ENCODE data around the gene GALNTL6. TPM values are rescaled to one million over a fixed set of nuclear protein-coding genes. Genes with fewer than 3 reads are reported as not detected.

The GALNTL6 gene
- total and polyA plus RNA-seq, 9 of the 15 experiments (the other 6 are each of a cell fraction or from before 2014, with no cell fraction given): 0.18 to 0.50 (median 0.29) TPM

DNA sequence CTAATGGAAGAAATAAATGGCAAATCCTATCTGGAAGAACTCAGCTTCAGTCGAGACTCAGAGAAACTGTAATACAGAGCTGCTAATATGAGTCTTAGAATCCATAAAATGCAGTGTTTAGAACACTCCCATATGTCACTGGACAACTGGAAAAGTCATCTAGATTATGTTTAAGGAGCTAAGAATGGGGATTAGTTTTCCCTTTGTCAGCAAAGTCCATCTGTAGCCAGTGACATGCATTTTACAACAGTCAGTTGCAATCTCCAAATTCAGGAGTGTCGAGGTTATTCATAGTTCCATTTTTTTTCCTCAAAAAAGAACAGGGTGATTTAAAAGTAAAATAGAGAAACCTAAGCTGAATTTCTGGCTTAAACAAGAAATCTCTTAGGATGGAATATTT, 838.8 kb downstream of the GALNTL6 start:
- Histone ChIP-seq H3K9me3 (replicated peaks; ENCODE audit: control insufficient read depth, insufficient read depth, low read depth, low read length) (no peaks in the 10 kb centered on the region), H3K4me2 (ENCODE audit: insufficient read depth, low read length) (no peak overlapping the region), H3K4me3 (no peak overlapping the region), H3K4me1 (replicated peaks in 1 of 2; ENCODE audit: control insufficient read depth in 2 of 2, insufficient read depth in 2 of 2, low read length in 2 of 2) (no peaks in the 10 kb centered on the region), H3K9me1 (ENCODE audit: control insufficient read depth, insufficient read depth, low read length) (no peaks in the 10 kb centered on the region), H3K36me3 (ENCODE audit: control insufficient read depth, insufficient read depth, low read length) (no peaks in the 10 kb centered on the region), H3K79me2 (ENCODE audit: control insufficient read depth, insufficient read depth, low read length) (no peaks in the 10 kb centered on the region), H3K27ac (ENCODE audit: extremely low read depth, low read depth, low read length) (no peak overlapping the region), H3K27me3 (ENCODE audit: control insufficient read depth in 2 of 2, insufficient read depth in 2 of 2, low read length in 2 of 2) (no peaks in the 10 kb centered on the region), H3K9ac (ENCODE audit: insufficient read depth in 1 of 2, low read depth in 2 of 2, low read length in 2 of 2) (no peak overlapping the region), H4K20me1 (replicated peaks; ENCODE audit: control insufficient read depth, insufficient read depth, low read length) (no peaks in the 10 kb centered on the region), H2AFZ (ENCODE audit: low read depth, low read length) (no peak overlapping the region)
- 0% methylated on average over 2 of the region's 2 CpGs for WGBS (ENCODE audit: insufficient coverage, low coverage, missing lambda C conversion rate)
- TF ChIP-seq ZHX1 (conservative IDR thresholded peaks at IDR 0.05; ENCODE audit: low read length) (no peak), ZNF583 (CRISPR knock-in tag; IDR thresholded peaks at IDR 0.05) (no peak), PHF21A (IDR thresholded peaks at IDR 0.05; ENCODE audit: borderline replicate concordance, low read depth) (no peak), ZC3H8 (IDR thresholded peaks at IDR 0.05) (no peak), TAF1 (IDR thresholded peaks at IDR 0.05; ENCODE audit: control insufficient read depth, extremely low read depth, insufficient read depth, low read length, severe bottlenecking) (no peak), ZNF431 (CRISPR knock-in tag; IDR thresholded peaks at IDR 0.05) (no peak), ZC3H4 (CRISPR knock-in tag; IDR thresholded peaks at IDR 0.05; ENCODE audit: borderline replicate concordance) (no peak), ZNF436 (CRISPR knock-in tag; IDR thresholded peaks at IDR 0.05) (no peak), ZSCAN29 (IDR thresholded peaks at IDR 0.05) (no peak), EP300 (IDR thresholded peaks at IDR 0.05; ENCODE audit: low read length) (no peak), THAP12 (CRISPR knock-in tag; IDR thresholded peaks at IDR 0.05) (no peak), ZNF766 (CRISPR knock-in tag; conservative IDR thresholded peaks at IDR 0.05) (no peak), CHD2 (IDR thresholded peaks at IDR 0.05; ENCODE audit: low read depth, low read length) (no peak), ZNF695 (CRISPR knock-in tag; IDR thresholded peaks at IDR 0.05) (no peak), TAF7 (tag; IDR thresholded peaks at IDR 0.05) (no peak), NFATC3 (IDR thresholded peaks at IDR 0.05) (no peak)
- TF ChIP-seq, protein P1, sequence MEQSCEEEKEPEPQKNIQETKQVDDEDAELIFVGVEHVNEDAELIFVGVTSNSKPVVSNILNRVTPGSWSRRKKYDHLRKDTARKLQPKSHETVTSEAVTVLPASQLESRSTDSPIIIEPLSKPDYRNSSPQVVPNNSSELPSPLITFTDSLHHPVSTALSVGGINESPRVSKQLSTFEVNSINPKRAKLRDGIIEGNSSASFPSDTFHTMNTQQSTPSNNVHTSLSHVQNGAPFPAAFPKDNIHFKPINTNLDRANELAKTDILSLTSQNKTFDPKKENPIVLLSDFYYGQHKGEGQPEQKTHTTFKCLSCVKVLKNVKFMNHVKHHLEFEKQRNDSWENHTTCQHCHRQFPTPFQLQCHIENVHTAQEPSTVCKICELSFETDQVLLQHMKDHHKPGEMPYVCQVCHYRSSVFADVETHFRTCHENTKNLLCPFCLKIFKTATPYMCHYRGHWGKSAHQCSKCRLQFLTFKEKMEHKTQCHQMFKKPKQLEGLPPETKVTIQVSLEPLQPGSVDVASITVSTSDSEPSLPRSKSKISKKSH (CRISPR knock-in tag; IDR thresholded peaks at IDR 0.05): no peak
- in situ Hi-C loops (cut with MboI) (no loop called here), intact Hi-C loops (cut with micrococcal nuclease) (no loop called here)
- CTCF ChIA-PET (ENCODE audit: low intra/inter-chr PET ratio): no interaction called here
- FAIRE-seq: no peak
- DNase-seq (ENCODE audit: extremely low read depth in 1 of 4, low spot score in 3 of 4): no peak
- POLR2A ChIA-PET: no interaction called here
- no TSS peak for BruUV-seq (replicated peaks)
- ATAC-seq: no peak

All from K562 (cell line).